D721Med (cell line): ENCODE measurements around the gene TRMT11.
"Not testable (repeated sequence)": the region's sequence is repeated elsewhere in the genome, so short reads cannot be mapped to it uniquely, and the experiment has no call there.

Experiments used
- DNase-seq: peaks from one replicate; pipeline ENCODE4 v3.0.0; 2011; ENCODE audit warnings: low spot score; ENCODE audit not compliant: insufficient read length
- FAIRE-seq: peaks from 2 replicates; lab custom pipeline; 2011; peaks lifted over from hg19 to GRCh38; lab: Jason Lieb, UNC
- TF ChIP-seq, protein P1 (sequence below): IDR thresholded peaks from 2 replicates; pipeline ENCODE4 v1.5.1; 2012; ENCODE audit warnings: mild to moderate bottlenecking, control low read depth; ENCODE audit not compliant: insufficient read depth; ENCODE audit errors: missing control alignments

Gene TRMT11

DNA sequence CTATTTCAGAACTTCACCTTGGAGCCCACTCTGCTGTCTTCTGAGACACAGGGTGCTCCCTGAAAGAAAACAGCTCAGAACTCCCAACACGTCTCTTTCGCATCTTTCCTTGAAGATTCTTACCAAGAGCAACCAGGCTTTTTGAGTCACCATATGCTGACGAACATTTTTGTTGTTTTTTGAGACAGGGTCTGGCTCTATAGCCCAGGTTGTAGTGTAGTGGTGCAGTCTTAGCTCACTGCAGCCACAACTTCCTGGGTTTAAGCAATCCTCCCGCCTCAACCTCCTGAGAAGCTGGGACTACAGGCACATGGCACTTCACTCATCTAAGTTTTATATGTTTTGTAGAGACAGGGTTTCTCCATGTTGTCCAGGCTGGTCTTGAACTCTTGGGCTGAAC lies 68.5 kb downstream of the TRMT11 start:
- no peak for FAIRE-seq
- TF ChIP-seq, protein P1, sequence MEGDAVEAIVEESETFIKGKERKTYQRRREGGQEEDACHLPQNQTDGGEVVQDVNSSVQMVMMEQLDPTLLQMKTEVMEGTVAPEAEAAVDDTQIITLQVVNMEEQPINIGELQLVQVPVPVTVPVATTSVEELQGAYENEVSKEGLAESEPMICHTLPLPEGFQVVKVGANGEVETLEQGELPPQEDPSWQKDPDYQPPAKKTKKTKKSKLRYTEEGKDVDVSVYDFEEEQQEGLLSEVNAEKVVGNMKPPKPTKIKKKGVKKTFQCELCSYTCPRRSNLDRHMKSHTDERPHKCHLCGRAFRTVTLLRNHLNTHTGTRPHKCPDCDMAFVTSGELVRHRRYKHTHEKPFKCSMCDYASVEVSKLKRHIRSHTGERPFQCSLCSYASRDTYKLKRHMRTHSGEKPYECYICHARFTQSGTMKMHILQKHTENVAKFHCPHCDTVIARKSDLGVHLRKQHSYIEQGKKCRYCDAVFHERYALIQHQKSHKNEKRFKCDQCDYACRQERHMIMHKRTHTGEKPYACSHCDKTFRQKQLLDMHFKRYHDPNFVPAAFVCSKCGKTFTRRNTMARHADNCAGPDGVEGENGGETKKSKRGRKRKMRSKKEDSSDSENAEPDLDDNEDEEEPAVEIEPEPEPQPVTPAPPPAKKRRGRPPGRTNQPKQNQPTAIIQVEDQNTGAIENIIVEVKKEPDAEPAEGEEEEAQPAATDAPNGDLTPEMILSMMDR, result no peak

DNA sequence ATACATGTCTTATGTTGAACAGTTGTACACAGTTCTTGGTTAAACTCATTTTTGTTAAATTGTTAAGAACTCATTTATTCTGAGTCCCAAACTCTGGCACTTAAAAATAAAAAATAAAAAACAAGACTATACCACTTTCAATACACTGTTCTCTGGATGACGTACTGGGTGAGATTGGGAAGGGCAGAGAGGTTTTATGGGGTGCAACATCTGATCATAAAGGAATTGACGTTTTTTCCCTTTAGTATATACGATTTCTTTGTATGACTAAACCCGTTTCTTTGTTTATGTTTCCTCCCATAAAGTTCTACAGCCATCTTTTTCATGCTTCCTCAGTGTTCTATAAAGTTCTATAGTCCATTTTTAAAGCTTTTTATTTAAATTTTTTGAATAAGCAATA lies 69.1 kb downstream of the TRMT11 start:
- DNase-seq (no peak), FAIRE-seq (no peak)
- TF ChIP-seq, protein P1, result no peak

More for the DNA sequence above, 68.5 kb downstream of the TRMT11 start:
- no peak for DNase-seq

DNA sequence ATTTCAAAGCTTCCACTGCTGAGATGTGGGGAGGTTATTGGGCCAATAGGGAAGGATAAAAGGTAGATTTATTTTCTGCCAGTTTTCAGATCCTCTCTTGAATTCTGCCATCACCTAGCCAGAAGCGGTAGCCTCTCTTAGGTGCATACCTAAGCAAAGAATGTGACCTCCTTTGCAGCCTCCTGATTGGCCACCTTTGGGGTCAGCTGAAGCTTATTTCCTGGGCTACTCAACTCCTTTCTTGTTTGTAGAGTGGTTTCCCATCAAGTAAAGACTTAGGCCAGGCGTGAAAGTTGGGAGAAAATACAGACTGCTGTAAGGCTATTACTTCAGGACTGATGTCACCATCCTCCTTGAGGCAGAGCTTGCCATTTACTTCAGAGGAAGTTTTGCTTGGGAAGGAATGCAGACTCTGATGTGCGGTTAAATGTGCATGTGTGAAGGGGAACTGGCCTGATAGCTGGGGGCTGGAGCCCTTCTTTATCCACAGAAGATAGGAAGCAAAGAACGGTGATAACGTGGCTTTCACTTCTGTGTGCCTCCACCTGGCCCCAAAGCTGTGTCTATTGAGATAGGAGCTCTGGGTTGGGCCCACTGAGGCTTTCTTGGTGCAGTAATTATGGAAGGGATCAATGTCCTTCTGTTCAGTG lies 70.1 kb downstream of the TRMT11 start:
- no peak for FAIRE-seq
- no peak for DNase-seq
- TF ChIP-seq, protein P1, result no peak

DNA sequence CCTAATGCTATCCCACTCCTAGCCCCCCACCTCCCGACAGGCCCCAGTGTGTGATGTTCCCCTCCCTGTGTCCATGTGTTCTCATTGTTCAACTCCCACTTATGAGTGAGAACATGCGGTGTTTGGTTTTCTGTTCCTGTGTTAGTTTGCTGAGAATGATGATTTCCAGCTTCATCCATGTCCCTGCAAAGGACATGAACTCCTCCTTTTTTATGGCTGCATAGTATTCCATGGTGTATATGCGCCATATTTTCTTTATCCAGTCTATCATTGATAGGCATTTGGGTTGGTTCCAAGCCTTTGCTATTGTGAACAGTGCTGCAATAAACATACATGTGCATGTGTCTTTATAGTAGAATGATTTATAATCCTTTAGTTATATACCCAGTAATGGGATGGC lies 71.7 kb downstream of the TRMT11 start:
- FAIRE-seq, DNase-seq: not testable (repeated sequence)

DNA sequence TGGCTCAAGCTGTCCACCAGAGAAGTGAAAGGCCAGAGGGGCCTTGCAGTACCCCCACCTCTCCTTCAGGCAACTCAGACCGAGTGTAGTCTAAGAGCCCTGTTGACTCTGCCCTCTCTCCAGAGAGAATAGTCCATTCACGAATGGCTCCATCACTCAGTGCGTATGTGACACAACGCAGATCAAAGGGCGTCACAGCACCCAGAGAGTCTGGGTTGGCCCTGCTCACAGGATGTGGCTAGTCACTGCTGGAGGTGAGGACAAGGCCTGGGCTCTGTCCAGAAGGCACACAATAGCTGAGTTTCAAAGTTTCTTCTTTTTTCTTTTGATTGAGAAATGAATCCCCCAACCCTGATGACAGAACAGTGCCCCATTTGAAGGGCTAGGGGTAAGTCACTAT lies 74.1 kb downstream of the TRMT11 start:
- no peak for DNase-seq
- FAIRE-seq, result no peak
- TF ChIP-seq, protein P1, result no peak

DNA sequence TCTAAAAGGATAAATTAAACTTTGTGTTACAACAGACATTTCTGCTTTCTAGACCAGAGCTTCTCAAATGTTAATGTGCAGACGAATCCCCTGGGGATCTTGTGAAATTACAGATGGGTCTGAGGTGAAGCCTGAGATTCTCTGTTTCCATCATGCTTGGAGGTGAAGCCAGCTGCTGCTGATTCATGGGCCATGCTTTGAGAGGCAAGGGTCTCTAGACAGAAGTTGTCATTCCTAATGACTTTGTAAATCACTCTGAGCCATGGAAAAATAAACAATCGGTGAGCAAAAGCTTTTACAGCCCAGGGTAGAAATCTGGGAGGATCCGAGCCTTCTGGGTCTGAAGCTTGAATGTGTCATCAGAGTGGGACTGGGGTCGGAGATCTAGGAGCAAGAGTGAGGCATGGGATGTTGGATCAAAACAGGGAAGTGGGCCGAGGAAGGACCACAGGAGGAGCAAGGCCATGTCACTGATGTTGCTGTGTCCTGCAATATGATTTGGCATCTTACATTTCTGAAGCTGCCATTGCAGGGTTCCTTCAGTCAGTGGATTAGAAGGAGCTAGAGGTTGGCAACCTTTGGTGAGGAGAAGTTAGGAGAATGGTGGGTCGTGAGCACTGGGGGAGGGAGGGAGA lies 77.3 kb downstream of the TRMT11 start:
- FAIRE-seq (no peak), DNase-seq (no peak)
- TF ChIP-seq, protein P1, result no peak

DNA sequence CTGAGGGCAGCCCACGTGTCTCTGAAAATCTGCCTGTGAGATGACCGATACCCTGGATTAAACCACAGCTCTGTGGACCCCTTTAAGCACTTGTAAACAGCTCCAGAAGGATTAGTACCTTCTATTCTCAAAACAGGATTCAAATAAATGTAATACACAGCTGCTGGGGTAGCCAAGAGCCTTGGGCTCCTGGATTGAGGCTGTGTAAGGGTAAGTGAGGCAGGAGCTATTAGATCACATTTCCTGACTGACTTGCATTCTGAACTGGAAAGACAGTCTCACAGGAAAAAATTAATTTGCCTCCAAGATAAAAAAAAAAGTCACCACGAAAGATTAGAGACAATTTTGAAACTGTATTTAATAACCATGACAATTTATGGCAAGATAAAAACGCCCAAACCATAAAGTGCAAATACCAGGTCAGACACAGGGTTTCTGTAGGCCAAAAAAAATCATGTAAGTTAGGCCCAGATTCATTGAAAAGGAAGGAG lies 78.0 kb downstream of the TRMT11 start:
- DNase-seq (no peak), FAIRE-seq (no peak)
- TF ChIP-seq, protein P1, result no peak
